ENCODE measurements around the gene DPF1.

- TF ChIP-seq EZH2 (IDR thresholded peaks at IDR 0.05; ENCODE audit: insufficient read depth, low read length) (no peak), CTCF (IDR thresholded peaks at IDR 0.05; ENCODE audit: insufficient read depth, low read depth, low read length) (no peak)
Observed at GRCh38 chr19:38163419-38164290, 60.4 kb downstream of the DPF1 start.

Data from astrocyte (in vitro differentiated cells and primary cell).